GM13977 (cell line): ENCODE measurements around the gene TMEM132E.

Experiments
- DNase-seq: peaks from one replicate; pipeline ENCODE4 v3.0.0; 2012; ENCODE audit warnings: low spot score
- CTCF ChIP-seq: IDR thresholded peaks from 2 replicates; pipeline ENCODE4 v1.5.1; 2012; ENCODE audit warnings: mild to moderate bottlenecking, control low read depth; ENCODE audit not compliant: insufficient read depth; ENCODE audit errors: extremely low read depth, missing control alignments
- in situ Hi-C: fragments of 300-500 bp; cut with MboI; formaldehyde crosslinking; loops from one replicate; pipeline ENCODE4 v1.12.0; 2022; ENCODE audit warnings: low sequenced_read_pairs, low pct_unique_long_range_greater_than_20kb, mixed read lengths, inconsistent platforms; ENCODE audit not compliant: unreplicated experiment

TMEM132E gene

GRCh38 chr17:34567691-34568465 is 11.5 kb upstream of the TMEM132E start:
- no peak for DNase-seq
- in situ Hi-C loops = no loop called here
- TF ChIP-seq CTCF = no peak

GRCh38 chr17:34568953-34569352 is 10.4 kb upstream of the TMEM132E start:
- in situ Hi-C loops = no loop called here
- DNase-seq = no peak
- TF ChIP-seq CTCF = no peak

GRCh38 chr17:34569591-34569990 is 9.8 kb upstream of the TMEM132E start:
- TF ChIP-seq CTCF = no peak
- DNase-seq = no peak
- in situ Hi-C loops = no loop called here

- in situ Hi-C loops = no loop called here
- TF ChIP-seq CTCF = no peak
- DNase-seq = no peak
Measured at GRCh38 chr17:34570506-34570905, 8.9 kb upstream of the TMEM132E start.

GRCh38 chr17:34571428-34572130 is 7.8 kb upstream of the TMEM132E start:
- in situ Hi-C loops = no loop called here
- TF ChIP-seq CTCF = no peak
- no peak for DNase-seq

GRCh38 chr17:34572483-34572882 is 6.9 kb upstream of the TMEM132E start:
- in situ Hi-C loops = no loop called here
- DNase-seq = no peak
- no peak for TF ChIP-seq CTCF
